Neural crest cell (in vitro differentiated cells): ENCODE data around the gene CAMK2N1. TPM values are rescaled to one million over a fixed set of nuclear protein-coding genes. Genes with fewer than 3 reads are reported as not detected.
"Not testable (repeated sequence)": the region's sequence is repeated elsewhere in the genome, so short reads cannot be mapped to it uniquely, and the experiment has no call there.

Experiments
- DNase-seq: peaks from one replicate; pipeline ENCODE4 v3.0.0; 2021; ENCODE audit warnings: low read depth, mixed read lengths, low spot score
- H3K27ac Mint-ChIP-seq: one replicate; pipeline ENCODE4 v1.8.0; 2021; ENCODE audit warnings: mild to moderate bottlenecking, mixed read lengths; ENCODE audit not compliant: unreplicated experiment
- H3K27me3 Mint-ChIP-seq: 2 replicates; pipeline ENCODE4 v1.8.0; 2021; ENCODE audit warnings: low read depth, mild to moderate bottlenecking, mixed read lengths
- H3K36me3 Mint-ChIP-seq: 2 replicates; pipeline ENCODE4 v1.8.0; 2021; ENCODE audit warnings: low read depth, mild to moderate bottlenecking, mixed read lengths
- H3K4me1 Mint-ChIP-seq: 2 replicates; pipeline ENCODE4 v1.8.0; 2021; ENCODE audit warnings: mixed read lengths
- H3K4me3 Mint-ChIP-seq: one replicate; pipeline ENCODE4 v1.8.0; 2021; ENCODE audit warnings: mild to moderate bottlenecking, mixed read lengths
- H3K9me3 Mint-ChIP-seq: 2 replicates; pipeline ENCODE4 v1.8.0; 2021; ENCODE audit warnings: mixed read lengths
- CTCF ChIP-seq: fragments of 200-600 bp; sonication (generic); conservative IDR thresholded peaks from 2 replicates; pipeline ENCODE4 v1.5.0; 2021; ENCODE audit warnings: antibody characterized with exemption, mild to moderate bottlenecking
- total RNA-seq: library from RNA; stranded (reverse); gene quantifications from 2 replicates; pipeline ENCODE4 v1.2.1, GENCODE V29; 2021

CAMK2N1 gene
- total RNA-seq, 1 donor from 2014 or later, result 31.4 TPM

GRCh38 chr1:20528221-20528620 is 42.2 kb upstream of the CAMK2N1 start:
- H3K4me3 Mint-ChIP-seq, result no peak overlapping the region
- H3K4me1 Mint-ChIP-seq, result no peaks in the 10 kb centered on the region
- no peak for TF ChIP-seq CTCF
- H3K27ac Mint-ChIP-seq, result no peak overlapping the region
- H3K36me3 Mint-ChIP-seq, result no peaks in the 10 kb centered on the region
- peaks cover 85% of the 10 kb centered on the region for H3K27me3 Mint-ChIP-seq
- H3K9me3 Mint-ChIP-seq, result no peaks in the 10 kb centered on the region
- DNase-seq, result no peak

GRCh38 chr1:20526267-20526666 is 40.3 kb upstream of the CAMK2N1 start:
- H3K27ac Mint-ChIP-seq, result no peak overlapping the region
- DNase-seq, result no peak
- no peak overlapping the region for H3K4me3 Mint-ChIP-seq
- no peak for TF ChIP-seq CTCF
- H3K4me1 Mint-ChIP-seq, result no peaks in the 10 kb centered on the region
- no peaks in the 10 kb centered on the region for H3K9me3 Mint-ChIP-seq
- H3K36me3 Mint-ChIP-seq, result no peaks in the 10 kb centered on the region
- peaks cover 89% of the 10 kb centered on the region for H3K27me3 Mint-ChIP-seq

GRCh38 chr1:20521960-20522861 is 36.2 kb upstream of the CAMK2N1 start:
- TF ChIP-seq CTCF, result peak; percentile 96
- H3K4me1 Mint-ChIP-seq, result no peaks in the 10 kb centered on the region
- peak; percentile 93 for DNase-seq
- H3K4me3 Mint-ChIP-seq, result no peak overlapping the region
- no peaks in the 10 kb centered on the region for H3K9me3 Mint-ChIP-seq
- H3K36me3 Mint-ChIP-seq, result no peaks in the 10 kb centered on the region
- peaks cover 83% of the 10 kb centered on the region for H3K27me3 Mint-ChIP-seq
- no peak overlapping the region for H3K27ac Mint-ChIP-seq

GRCh38 chr1:20519609-20520262 is 33.7 kb upstream of the CAMK2N1 start:
- H3K4me3 Mint-ChIP-seq, DNase-seq, H3K36me3 Mint-ChIP-seq, H3K4me1 Mint-ChIP-seq, H3K27ac Mint-ChIP-seq, H3K9me3 Mint-ChIP-seq: not testable (repeated sequence)
- H3K27me3 Mint-ChIP-seq, result peaks cover 78% of the 10 kb centered on the region

- H3K4me3 Mint-ChIP-seq, result no peak overlapping the region
- no peak overlapping the region for H3K27ac Mint-ChIP-seq
- peaks cover 6% of the 10 kb centered on the region for H3K4me1 Mint-ChIP-seq
- no peaks in the 10 kb centered on the region for H3K36me3 Mint-ChIP-seq
- no peak for DNase-seq
- peaks cover 71% of the 10 kb centered on the region for H3K27me3 Mint-ChIP-seq
- no peaks in the 10 kb centered on the region for H3K9me3 Mint-ChIP-seq
- TF ChIP-seq CTCF, result no peak
Observed at GRCh38 chr1:20511518-20512428, 25.8 kb upstream of the CAMK2N1 start.
